GM12873 (cell line): ENCODE data around the gene CYP2U1.

Experiments
- CTCF ChIP-seq: IDR thresholded peaks from 2 replicates; pipeline ENCODE4 v1.5.1; 2012; ENCODE audit warnings: low read depth, mild to moderate bottlenecking, moderate library complexity, low read length, control low read depth; ENCODE audit not compliant: insufficient read depth; ENCODE audit errors: missing control alignments

CYP2U1 gene

GRCh38 chr4:107930821-107931774 lies at the start of gene CYP2U1:
Gene CYP2U1, plus strand, starts transcription at chr4:107931549. Its CDS starts 95 bp downstream, at chr4:107931644.
- no peak for TF ChIP-seq CTCF

DNA sequence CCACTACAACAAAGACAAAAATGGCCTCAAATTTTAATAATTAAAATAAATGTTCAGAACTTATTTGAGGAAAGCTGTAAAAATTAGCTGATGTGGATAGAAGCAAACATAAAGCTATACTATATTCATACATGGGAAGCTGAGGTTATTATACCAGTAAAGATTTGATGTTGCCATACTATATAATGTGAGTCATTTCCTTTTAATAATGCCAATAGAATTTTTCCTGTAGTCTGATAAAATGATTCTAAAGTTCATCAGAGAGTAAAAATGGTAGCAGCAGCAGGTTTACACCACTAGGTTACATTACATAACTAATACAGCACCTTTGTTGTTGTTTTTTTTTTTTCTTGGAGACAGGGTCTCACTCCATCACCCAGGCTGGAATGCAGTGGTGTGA lies 45.5 kb upstream of the CYP2U1 start:
- no peak for TF ChIP-seq CTCF

GRCh38 chr4:107888237-107888636 lies 43.1 kb upstream of the CYP2U1 start:
- TF ChIP-seq CTCF = no peak

DNA sequence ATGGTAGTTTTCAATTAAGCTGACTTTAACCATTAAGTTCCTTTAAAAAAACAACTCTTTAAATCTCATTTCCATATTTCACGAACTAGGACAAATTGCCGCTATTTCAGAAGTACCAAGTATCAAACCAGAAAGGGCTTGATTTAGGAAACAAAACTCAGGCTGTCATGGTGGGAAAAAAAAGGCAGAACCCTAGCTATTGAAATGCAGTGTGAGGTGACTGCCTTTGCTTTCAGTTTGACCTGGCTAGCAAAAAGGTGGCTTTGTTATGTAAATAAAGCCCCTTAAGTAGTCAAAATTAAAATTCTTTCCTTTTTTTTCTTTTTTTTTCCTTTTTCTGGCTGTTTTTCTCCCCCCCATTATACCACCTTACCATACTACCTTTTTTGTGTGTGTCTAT lies 40.6 kb upstream of the CYP2U1 start:
- no peak for TF ChIP-seq CTCF

- TF ChIP-seq CTCF = no peak
Observed at GRCh38 chr4:107891299-107891698, 40.0 kb upstream of the CYP2U1 start.

DNA sequence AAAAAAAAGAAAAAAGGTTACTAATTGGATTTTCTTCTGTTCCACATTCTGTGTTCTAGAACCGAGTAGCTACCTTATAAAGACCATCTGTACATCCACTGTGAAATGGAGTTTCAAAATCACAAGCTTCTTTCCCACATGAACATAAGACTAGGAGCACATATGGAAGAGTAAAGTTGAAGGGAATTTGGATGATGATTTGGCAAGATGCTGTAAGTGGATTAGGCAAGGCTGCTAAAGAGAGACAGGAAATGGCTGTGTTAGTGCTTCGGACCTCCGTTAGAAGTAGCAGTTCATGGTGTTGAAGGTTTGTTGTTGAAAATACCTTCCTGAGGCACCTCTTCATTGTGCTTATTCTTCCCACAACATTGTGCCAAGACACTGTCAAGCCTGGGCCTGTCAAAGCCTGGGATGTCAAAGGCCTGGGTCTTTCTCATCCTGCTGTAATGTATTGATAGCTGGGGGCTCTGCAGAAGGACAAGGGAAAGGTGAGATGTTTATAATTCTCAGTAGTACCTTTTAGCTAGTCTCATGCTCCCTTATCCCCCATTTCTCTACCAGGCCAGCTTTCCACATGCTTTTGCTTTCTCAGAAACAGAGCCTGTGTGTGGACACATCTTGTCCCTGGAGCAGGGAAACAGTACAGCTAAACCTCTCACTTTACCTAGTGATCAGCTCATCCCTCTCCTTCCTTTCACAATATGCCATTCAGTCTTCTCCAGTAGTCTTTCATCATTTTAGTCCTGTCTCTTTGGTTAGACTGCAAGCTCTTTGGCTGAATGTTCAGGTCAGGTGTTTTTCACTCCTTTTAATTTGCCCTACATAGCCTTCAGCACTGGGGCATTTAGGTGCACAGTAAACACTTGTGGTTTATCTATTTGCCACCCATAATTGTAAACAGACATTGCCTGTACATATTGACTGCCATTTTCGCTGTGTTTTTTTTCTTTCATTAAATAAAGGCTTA lies 37.9 kb upstream of the CYP2U1 start:
- no peak for TF ChIP-seq CTCF

DNA sequence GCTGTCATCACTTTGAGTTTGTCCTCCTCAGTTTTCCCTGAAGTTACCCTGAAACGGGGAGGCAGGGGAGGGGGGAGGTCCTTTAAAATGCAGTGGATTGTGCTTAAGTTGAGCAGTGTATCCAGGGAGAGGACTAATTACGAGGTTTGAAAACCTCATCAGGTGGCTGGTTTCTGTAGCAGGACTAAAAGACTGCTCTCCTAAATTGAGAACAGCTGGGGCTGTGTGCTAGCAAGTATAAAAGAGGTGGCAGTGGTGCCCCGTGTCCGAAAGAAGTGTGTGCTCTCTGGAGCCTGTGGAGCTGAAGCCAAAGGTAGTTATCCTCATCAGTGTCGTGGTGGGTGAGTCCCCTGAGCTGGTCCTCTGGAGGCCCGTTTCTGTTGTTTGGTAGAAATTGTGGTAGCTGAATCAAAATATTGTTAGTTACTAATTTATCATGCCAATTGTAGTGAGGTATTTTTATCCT lies 37.2 kb upstream of the CYP2U1 start:
- no peak for TF ChIP-seq CTCF
